Peyer's patch (tissue), 4 donors: Measurements from ENCODE around the gene ZNF860.

Experiments
- CTCF ChIP-seq, 6 experiments: fragments of 450-650 bp in 4 of 6; fragments of 200-600 bp in 2 of 6; sonication (generic) in 1 of 6; IDR thresholded peaks; one replicate each; pipeline ENCODE4 v1.5.1; 2017 to 2019; ENCODE audit warnings: antibody characterized with exemption in 6 of 6, mild to moderate bottlenecking in 3 of 6, moderate library complexity in 1 of 6
- POLR2A ChIP-seq, 2 donors: fragments of 450-650 bp; IDR thresholded peaks; one replicate each; pipeline ENCODE4 v1.5.1; 2017; ENCODE audit warnings: antibody characterized with exemption in 2 of 2, mild to moderate bottlenecking in 2 of 2, moderate library complexity in 2 of 2

- no peak for TF ChIP-seq CTCF (IDR thresholded peaks at IDR 0.05)
- TF ChIP-seq POLR2A (IDR thresholded peaks at IDR 0.05) = no peak
Observed at GRCh38 chr3:31967592-31967991, 14.0 kb upstream of the ZNF860 start.
